Measurements from ENCODE around the gene RNF115. TPM values are rescaled to one million over a fixed set of nuclear protein-coding genes. Genes with fewer than 3 reads are reported as not detected.

Gene RNF115
- total RNA-seq, 3 donors from 2014 or later (not counting 1 experiment from before 2014, with no cell fraction given), result 26.7 to 31.8 (median 30.8) TPM

GRCh38 chr1:145849356-145850160, 25.7 kb upstream of the RNF115 start:
- Mint-ChIP-seq H3K27me3 (ENCODE audit: low read depth in 2 of 2) (no peaks in the 10 kb centered on the region), H3K36me3 (no peaks in the 10 kb centered on the region), H3K4me1 (no peaks in the 10 kb centered on the region), H3K4me3 (no peak overlapping the region), H3K9me3 (no peaks in the 10 kb centered on the region), H3K27ac (no peak overlapping the region)
- Histone ChIP-seq H3K36me3 (ENCODE audit: control insufficient read depth, insufficient read depth, low read length) (peaks cover 36% of the 10 kb centered on the region), H3K27ac (ENCODE audit: low read length) (no peak overlapping the region), H3K27me3 (ENCODE audit: control insufficient read depth, insufficient read depth, low read length) (no peaks in the 10 kb centered on the region), H3K9me3 (ENCODE audit: control insufficient read depth, insufficient read depth, low read length) (no peaks in the 10 kb centered on the region), H3K4me3 (ENCODE audit: low read length) (no peak overlapping the region), H3K4me1 (ENCODE audit: control insufficient read depth, insufficient read depth, low read length) (peaks cover 19% of the 10 kb centered on the region)
- intact Hi-C loops (cut with micrococcal nuclease), result loop anchor here (5.0 kb wide), 2 partner anchors 113 to 128 kb away; partner anchors contain the start of genes ANKRD34A and POLR3GL
- no peak for ATAC-seq
- TF ChIP-seq CTCF (IDR thresholded peaks at IDR 0.05), result peak; percentile 16
- 93% methylated on average over 15 of the region's 15 CpGs for WGBS (ENCODE audit: insufficient coverage)
- peak in 1 of 2 donors; percentile 29 for DNase-seq

- Histone ChIP-seq H3K36me3 (ENCODE audit: control insufficient read depth, insufficient read depth, low read length) (peaks cover 29% of the 10 kb centered on the region), H3K27me3 (ENCODE audit: control insufficient read depth, insufficient read depth, low read length) (no peaks in the 10 kb centered on the region), H3K4me3 (ENCODE audit: low read length) (no peak overlapping the region), H3K4me1 (ENCODE audit: control insufficient read depth, insufficient read depth, low read length) (peaks cover 20% of the 10 kb centered on the region), H3K9me3 (ENCODE audit: control insufficient read depth, insufficient read depth, low read length) (no peaks in the 10 kb centered on the region), H3K27ac (ENCODE audit: low read length) (no peak overlapping the region)
- H3K4me1 Mint-ChIP-seq, result no peaks in the 10 kb centered on the region
- ATAC-seq, result no peak
- no peak for DNase-seq
- no peaks in the 10 kb centered on the region for H3K9me3 Mint-ChIP-seq
- H3K36me3 Mint-ChIP-seq, result no peaks in the 10 kb centered on the region
- WGBS (ENCODE audit: insufficient coverage), result 93% methylated on average over 2 of the region's 3 CpGs
- TF ChIP-seq CTCF (IDR thresholded peaks at IDR 0.05), result no peak
- H3K4me3 Mint-ChIP-seq, result peak overlapping the region; percentile 14
- intact Hi-C loops (cut with micrococcal nuclease), result loop anchor here (5.0 kb wide), 2 partner anchors 114 to 129 kb away; partner anchors contain the start of genes ANKRD34A and POLR3GL
- peak overlapping the region in 1 of 2 donors; percentile 27 for H3K27ac Mint-ChIP-seq
- H3K27me3 Mint-ChIP-seq (ENCODE audit: low read depth in 2 of 2), result no peaks in the 10 kb centered on the region
These were observed 23.9 kb upstream of the RNF115 start for GRCh38 chr1:145847827-145848226.

DNA sequence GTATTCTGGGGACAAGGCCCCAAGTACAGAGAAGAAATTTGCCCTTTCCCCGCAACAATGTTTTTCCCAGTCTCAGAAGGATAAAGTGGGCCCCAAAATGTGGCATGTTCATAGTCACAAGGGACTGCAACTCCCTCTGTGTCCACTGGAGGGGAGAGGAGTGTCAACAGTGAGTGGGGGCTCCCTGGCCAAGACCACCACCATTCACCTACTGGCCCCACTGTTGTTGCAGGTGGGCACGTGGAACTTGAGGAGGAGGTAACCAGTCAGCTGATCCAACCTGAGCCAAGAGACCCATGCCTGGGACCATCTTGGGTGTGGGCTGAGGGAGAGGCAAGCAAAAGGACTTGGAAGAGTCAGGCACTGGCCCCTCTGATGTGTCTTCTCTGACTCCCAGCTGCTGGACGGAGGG, 22.3 kb upstream of the RNF115 start:
- intact Hi-C loops (cut with micrococcal nuclease), result loop anchor here (5.0 kb wide), 2 partner anchors 116 to 131 kb away; partner anchors contain the start of genes ANKRD34A and POLR3GL

More for the DNA sequence above, 22.3 kb upstream of the RNF115 start:
- Mint-ChIP-seq H3K36me3 (peaks cover 12% of the 10 kb centered on the region), H3K9me3 (no peaks in the 10 kb centered on the region), H3K4me1 (no peaks in the 10 kb centered on the region), H3K4me3 (no peak overlapping the region), H3K27ac (no peak overlapping the region), H3K27me3 (ENCODE audit: low read depth in 2 of 2) (no peaks in the 10 kb centered on the region)
- peak; percentile 15 for TF ChIP-seq CTCF (IDR thresholded peaks at IDR 0.05)
- Histone ChIP-seq H3K27me3 (ENCODE audit: control insufficient read depth, insufficient read depth, low read length) (no peaks in the 10 kb centered on the region), H3K4me3 (ENCODE audit: low read length) (peak overlapping the region; percentile 68), H3K9me3 (ENCODE audit: control insufficient read depth, insufficient read depth, low read length) (no peaks in the 10 kb centered on the region), H3K27ac (ENCODE audit: low read length) (no peak overlapping the region), H3K4me1 (ENCODE audit: control insufficient read depth, insufficient read depth, low read length) (peaks cover 20% of the 10 kb centered on the region), H3K36me3 (ENCODE audit: control insufficient read depth, insufficient read depth, low read length) (peaks cover 38% of the 10 kb centered on the region)
- DNase-seq (peak in 1 of 2 donors; percentile 67), ATAC-seq (peak; percentile 49 to 59 (median 50))
- 60% methylated on average over 3 of the region's 3 CpGs for WGBS (ENCODE audit: insufficient coverage)
